GM10248 (cell line): Measurements from ENCODE around the gene PER3.

Experiments
- CTCF ChIA-PET: fragments of 300-600 bp; sonication (Branson Sonifier 250); formaldehyde crosslinking; extraction: SDS; loops from one replicate; lab custom pipeline; 2021; ENCODE audit warnings: antibody characterized with exemption; lab: Yijun Ruan, JAX
- POLR2A ChIA-PET: fragments of 350-650 bp; sonication (Branson Sonifier 250); formaldehyde crosslinking; extraction: SDS; loops from one replicate; lab custom pipeline; 2020; ENCODE audit warnings: antibody characterized with exemption; lab: Yijun Ruan, JAX
- DNase-seq: peaks from one replicate; pipeline ENCODE4 v3.0.0; 2012; ENCODE audit errors: extremely low spot score
- TF ChIP-seq, protein P1 (sequence below): IDR thresholded peaks from 2 replicates; pipeline ENCODE4 v1.5.1; 2012; ENCODE audit warnings: mild to moderate bottlenecking, low read depth; ENCODE audit errors: extremely low read depth, missing control alignments, control extremely low read depth

PER3 gene

GRCh38 chr1:7833035-7833434 is 48.9 kb downstream of the PER3 start:
- CTCF ChIA-PET, result interaction anchor here (1.2 kb wide), 1 partner anchor 9 kb away, joined by 3 read pairs; no protein-coding TSS in a partner anchor
- no peak for DNase-seq
- TF ChIP-seq, protein P1, sequence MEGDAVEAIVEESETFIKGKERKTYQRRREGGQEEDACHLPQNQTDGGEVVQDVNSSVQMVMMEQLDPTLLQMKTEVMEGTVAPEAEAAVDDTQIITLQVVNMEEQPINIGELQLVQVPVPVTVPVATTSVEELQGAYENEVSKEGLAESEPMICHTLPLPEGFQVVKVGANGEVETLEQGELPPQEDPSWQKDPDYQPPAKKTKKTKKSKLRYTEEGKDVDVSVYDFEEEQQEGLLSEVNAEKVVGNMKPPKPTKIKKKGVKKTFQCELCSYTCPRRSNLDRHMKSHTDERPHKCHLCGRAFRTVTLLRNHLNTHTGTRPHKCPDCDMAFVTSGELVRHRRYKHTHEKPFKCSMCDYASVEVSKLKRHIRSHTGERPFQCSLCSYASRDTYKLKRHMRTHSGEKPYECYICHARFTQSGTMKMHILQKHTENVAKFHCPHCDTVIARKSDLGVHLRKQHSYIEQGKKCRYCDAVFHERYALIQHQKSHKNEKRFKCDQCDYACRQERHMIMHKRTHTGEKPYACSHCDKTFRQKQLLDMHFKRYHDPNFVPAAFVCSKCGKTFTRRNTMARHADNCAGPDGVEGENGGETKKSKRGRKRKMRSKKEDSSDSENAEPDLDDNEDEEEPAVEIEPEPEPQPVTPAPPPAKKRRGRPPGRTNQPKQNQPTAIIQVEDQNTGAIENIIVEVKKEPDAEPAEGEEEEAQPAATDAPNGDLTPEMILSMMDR, result no peak
- POLR2A ChIA-PET, result no interaction called here

DNA sequence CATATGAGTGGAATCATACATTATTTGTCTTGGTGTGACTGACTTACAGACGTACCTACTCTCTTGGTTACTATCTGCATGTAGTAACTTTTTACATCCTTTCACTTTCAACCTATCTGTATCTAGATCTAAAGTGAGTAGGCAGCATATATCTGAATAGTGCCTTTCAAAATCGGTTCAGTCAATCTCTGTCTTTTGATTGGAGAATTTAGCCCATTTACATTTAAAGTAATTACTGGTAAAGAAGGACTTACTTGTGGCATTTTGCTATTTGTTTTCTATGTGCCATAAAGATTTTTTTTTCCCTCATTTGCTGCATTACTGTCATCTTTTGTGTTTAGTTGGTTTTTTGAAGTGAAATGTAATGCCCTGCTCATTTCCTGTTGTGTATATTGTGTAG is 54.6 kb downstream of the PER3 start:
- TF ChIP-seq, protein P1, result no peak
- ChIA-PET CTCF (no interaction called here), POLR2A (no interaction called here)
- DNase-seq, result no peak

GRCh38 chr1:7839526-7839925 is 55.4 kb downstream of the PER3 start:
- CTCF ChIA-PET, result no interaction called here
- POLR2A ChIA-PET, result no interaction called here
- DNase-seq, result no peak
- TF ChIP-seq, protein P1, result no peak

DNA sequence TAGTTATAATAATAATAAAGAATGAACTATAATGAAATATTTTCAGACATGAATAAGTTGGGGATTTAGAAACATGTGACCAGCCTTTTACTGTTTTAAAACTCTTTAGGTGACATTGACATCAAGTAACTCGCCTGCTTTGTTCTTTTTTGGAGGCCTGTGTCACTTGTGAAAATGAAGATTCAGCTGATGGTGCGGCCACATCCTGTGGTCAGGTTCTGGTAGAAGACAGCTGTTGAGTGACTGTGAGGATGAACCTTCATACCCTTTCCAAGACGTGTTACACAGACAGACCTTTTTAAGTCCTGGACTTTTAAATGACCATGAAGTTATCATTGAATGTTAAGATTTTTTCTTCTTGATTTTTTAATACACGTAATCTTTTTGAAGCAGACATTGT is 58.4 kb downstream of the PER3 start:
- TF ChIP-seq, protein P1, result no peak
- POLR2A ChIA-PET, result no interaction called here
- CTCF ChIA-PET, result interaction anchor here (1.0 to 1.6 kb wide), 5 partner anchors 16 to 90 kb away, joined by 3 to 5 read pairs (median 3); no protein-coding TSS in a partner anchor
- DNase-seq, result no peak

DNA sequence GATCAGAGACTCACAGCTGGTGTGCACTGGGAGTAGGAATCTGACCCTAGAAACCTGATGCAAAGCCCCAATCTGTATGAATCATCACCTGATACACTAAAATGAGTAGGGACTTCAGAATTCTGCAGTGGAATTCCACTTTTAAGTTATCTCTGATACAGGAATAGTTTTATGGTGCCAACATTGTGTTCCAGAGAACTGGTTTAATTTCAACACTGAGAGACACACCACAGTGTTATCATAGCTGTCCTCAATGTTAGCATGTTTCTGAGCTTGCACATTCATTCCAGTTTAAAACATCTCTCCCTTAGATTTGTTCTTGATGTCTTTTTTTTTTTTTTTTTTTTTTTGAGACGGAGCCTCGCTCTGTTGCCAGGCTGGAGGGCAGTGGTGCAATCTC is 61.7 kb downstream of the PER3 start:
- TF ChIP-seq, protein P1, result no peak
- ChIA-PET CTCF (interaction anchor here (1.1 to 2.0 kb wide), 3 partner anchors 13 to 93 kb away, joined by 4 to 5 read pairs (median 5); no protein-coding TSS in a partner anchor), POLR2A (no interaction called here)
- no peak for DNase-seq

GRCh38 chr1:7846656-7847055 is 62.6 kb downstream of the PER3 start:
- CTCF ChIA-PET, result interaction anchor here (1.1 to 2.0 kb wide), 3 partner anchors 12 to 94 kb away, joined by 4 to 5 read pairs (median 5); no protein-coding TSS in a partner anchor
- TF ChIP-seq, protein P1, result no peak
- POLR2A ChIA-PET, result no interaction called here
- no peak for DNase-seq
